ENCODE results near the gene TIGD7. TPM values are rescaled to one million over a fixed set of nuclear protein-coding genes. Genes with fewer than 3 reads are reported as not detected.

Gene TIGD7
- total RNA-seq, 1 donor from 2014 or later = 3.2 TPM

Other genes starting within 250 kb of the TIGD7 start
- 918 and 934 TPM in 2 replicates for gene IL32, start 239.8 kb downstream of the TIGD7 start, total RNA-seq
- gene ZSCAN10, start 206.1 kb downstream of the TIGD7 start, total RNA-seq = not detected in 2 replicates
- 0.21 and 0.47 TPM in 2 replicates for gene ZNF205, start 192.8 kb downstream of the TIGD7 start, total RNA-seq
- gene ZNF213, start 170.4 kb downstream of the TIGD7 start, total RNA-seq = 9.5 and 10.6 TPM in 2 replicates
- not detected in 2 replicates for gene OR1F1, start 117.2 kb downstream of the TIGD7 start, total RNA-seq
- gene ZNF200, start 70.3 kb downstream of the TIGD7 start, total RNA-seq = 13.1 and 13.4 TPM in 2 replicates
- gene MEFV, start 48.8 kb downstream of the TIGD7 start, total RNA-seq = not detected in 2 replicates
- 27.0 and 31.3 TPM in 2 replicates for gene ZNF263, start 21.9 kb downstream of the TIGD7 start, total RNA-seq
- gene ZNF75A, start 67 bp upstream of the TIGD7 start, total RNA-seq = 26.5 and 33.5 TPM in 2 replicates
- gene OR2C1, start 50.5 kb upstream of the TIGD7 start, total RNA-seq = not detected in 2 replicates
- 16.8 and 17.9 TPM in 2 replicates for gene ZSCAN32, start 95.6 kb upstream of the TIGD7 start, total RNA-seq
- 10.1 and 11.4 TPM in 2 replicates for gene ZNF174, start 95.8 kb upstream of the TIGD7 start, total RNA-seq
- 1.9 and 2.1 TPM in 2 replicates for gene ZNF597, start 138.1 kb upstream of the TIGD7 start, total RNA-seq
- gene NAA60, start 138.2 kb upstream of the TIGD7 start, total RNA-seq = 31.4 and 34.7 TPM in 2 replicates
- not detected in 2 replicates for gene C16orf90, start 190.1 kb upstream of the TIGD7 start, total RNA-seq
- 19.6 and 22.5 TPM in 2 replicates for gene CLUAP1, start 195.6 kb upstream of the TIGD7 start, total RNA-seq